ENCODE results near the gene C4B.
A peak's percentile ranks its signal among the peaks of the same experiment; 100 is the strongest.
"Not testable (repeated sequence)": the region's sequence is repeated elsewhere in the genome, so short reads cannot be mapped to it uniquely, and the experiment has no call there.

Gene C4B

DNA sequence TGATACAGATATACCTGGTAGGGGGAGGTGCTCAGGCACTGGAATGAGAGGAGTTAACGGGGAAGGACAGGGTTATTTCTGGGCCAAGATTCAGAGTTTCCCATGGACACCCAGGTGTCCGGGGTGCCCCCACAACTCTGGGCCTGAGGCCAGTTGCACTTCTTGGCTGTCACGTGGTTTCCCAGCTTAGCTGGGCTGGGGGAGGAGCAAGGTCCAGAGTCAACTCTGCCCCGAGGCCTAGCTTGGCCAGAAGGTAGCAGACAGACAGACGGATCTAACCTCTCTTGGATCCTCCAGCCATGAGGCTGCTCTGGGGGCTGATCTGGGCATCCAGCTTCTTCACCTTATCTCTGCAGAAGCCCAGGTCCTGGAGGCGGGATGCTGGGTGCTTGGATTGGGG, at the start of gene C4B:
Gene C4B (plus strand): TSS at position 249 of the 400 bp plus-strand sequence. CDS start 51 bp downstream, at position 300.
- DNase-seq, result not testable (repeated sequence)

- no peak for DNase-seq
These were observed 48.9 kb upstream of the C4B start for GRCh38 chr6:31965700-31966099.

DNA sequence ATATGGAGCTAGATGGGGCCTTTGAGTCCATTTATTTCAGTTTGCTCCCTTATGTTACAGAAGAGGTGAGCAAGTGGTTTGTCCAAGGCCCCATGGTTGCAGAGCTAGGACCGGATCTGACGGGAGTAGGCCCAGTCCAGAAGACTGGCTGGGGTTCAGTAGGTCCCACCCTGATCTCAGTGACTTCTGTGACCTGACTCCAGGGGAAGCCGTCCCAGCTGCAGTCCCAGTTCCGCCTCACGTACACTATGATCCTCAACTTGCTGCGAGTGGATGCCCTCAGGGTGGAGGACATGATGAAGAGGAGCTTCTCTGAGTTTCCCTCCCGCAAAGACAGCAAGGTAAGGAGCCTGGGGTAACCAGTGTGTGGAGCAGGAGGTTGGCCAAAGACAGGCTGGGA, 48.1 kb upstream of the C4B start:
- DNase-seq, result no peak

DNA sequence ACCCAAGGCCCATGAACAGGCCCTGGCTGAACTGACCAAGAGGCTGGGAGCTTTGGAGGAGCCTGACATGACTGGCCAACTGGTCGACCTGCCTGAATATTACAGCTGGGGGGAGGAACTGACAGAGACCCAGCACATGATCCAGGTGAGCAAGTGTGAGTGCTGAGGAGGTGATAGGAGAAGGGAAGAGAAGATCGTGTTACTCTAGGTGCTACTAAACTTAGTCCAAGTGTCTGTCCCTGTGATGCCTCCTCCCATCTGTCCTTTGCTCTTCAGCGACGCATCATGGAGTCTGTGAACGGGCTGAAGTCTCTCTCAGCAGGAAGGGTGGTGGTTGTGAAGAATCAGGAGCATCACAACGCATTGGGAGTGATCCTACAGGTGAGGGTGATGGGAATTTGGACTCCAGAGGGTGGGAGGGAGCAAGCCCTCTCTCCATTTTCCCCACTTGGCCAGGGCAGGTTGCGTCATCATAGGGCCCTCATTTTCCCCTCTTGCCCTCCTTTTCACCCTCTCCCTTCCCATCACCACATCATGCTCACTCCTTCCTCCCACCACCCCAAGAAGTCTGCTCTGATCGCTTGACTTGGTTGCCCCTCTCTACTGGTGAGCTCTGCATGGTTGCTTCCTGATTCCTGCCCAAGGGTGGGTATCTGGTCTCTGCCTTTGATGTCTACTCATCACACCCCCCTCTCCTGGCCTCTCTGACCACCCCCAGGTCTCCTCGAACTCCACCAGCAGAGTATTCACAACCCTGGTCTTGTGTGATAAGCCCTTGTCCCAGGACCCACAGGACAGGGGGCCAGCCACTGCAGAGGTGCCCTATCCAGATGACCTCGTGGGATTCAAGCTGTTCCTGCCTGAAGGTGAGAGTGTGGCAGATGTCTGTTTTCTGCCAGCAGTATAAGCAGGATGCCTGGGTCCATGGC, 47.3 kb upstream of the C4B start:
- DNase-seq, result no peak

- DNase-seq, result no peak
These were observed 46.7 kb upstream of the C4B start for GRCh38 chr6:31967926-31968320.

GRCh38 chr6:31968326-31968725, 46.3 kb upstream of the C4B start:
- DNase-seq, result no peak

DNA sequence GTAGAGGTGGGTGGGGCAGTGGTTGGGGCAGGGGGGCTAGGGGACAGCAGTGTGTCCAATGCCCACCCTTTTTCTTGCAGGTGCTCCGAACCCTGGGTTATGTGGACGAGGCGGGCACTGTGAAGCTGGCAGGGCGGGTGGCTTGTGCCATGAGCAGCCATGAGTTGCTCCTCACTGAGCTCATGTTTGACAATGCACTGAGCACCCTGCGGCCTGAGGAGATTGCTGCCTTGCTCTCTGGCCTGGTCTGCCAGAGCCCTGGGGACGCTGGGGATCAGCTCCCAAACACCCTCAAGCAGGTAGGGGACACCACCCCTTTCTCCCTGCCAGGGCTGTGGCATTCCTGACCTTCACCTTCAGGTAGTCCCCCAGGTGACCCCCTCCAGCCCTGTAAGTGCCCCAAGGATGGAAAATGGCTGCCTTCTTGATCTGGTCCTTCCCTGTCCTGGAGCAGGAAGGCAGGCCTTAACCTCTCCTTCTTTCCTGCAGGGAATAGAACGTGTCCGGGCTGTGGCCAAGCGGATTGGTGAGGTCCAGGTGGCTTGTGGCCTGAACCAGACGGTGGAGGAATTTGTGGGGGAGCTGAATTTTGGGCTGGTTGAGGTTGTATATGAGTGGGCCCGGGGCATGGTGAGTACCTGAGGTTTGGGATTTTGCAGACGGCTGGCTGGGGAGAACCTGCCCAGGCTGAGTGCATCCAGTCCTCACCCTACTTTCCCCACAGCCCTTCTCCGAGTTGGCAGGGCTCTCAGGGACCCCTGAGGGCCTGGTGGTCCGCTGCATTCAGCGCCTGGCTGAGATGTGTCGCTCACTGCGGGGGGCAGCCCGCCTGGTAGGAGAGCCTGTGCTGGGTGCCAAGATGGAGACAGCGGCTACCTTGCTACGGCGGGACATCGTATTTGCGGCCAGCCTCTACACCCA, 45.5 kb upstream of the C4B start:
- DNase-seq, result no peak

GRCh38 chr6:31969712-31970603, 44.6 kb upstream of the C4B start:
- DNase-seq, result no peak

DNA sequence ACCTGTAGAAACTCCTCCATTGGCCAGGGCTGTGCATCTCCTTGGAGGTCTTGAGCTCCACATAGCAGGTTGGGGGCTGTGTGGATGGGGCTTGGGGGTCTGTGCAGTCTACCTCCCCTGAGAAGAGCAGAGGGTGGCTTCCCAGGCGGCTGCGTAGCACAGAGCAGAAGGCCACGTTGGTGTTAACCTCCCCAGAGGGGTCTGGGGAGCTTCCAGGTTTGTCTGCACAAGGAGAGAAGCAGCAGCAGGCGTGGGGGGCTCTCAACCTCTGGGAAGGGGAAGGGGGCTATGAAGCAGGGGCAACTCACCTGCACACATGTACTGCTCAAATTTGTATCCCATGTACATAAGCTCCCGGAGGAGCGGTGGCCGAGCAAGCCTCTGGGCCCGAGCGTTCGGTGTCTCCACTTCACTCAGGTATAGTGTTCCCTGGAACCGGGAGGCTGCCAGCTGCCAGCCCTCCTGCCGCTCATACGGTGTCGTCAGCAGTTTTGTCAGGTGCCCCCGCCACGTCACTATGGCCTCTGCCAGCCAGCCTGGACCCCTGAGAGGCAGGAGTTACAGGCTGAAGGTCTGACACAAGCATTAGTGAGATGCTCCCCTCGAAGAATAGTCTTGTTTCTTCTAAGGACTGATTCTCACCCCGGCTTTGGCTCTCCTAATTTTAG, 43.9 kb upstream of the C4B start:
- DNase-seq, result no peak

- no peak for DNase-seq
These were observed 43.2 kb upstream of the C4B start for GRCh38 chr6:31971279-31971992.

GRCh38 chr6:31971993-31972708, 42.4 kb upstream of the C4B start, which contains the start of gene DXO:
TSS of gene DXO (minus strand) at chr6:31972138. CDS start at chr6:31971675, 463 bp downstream.
- DNase-seq, result peak; percentile 99

DNA sequence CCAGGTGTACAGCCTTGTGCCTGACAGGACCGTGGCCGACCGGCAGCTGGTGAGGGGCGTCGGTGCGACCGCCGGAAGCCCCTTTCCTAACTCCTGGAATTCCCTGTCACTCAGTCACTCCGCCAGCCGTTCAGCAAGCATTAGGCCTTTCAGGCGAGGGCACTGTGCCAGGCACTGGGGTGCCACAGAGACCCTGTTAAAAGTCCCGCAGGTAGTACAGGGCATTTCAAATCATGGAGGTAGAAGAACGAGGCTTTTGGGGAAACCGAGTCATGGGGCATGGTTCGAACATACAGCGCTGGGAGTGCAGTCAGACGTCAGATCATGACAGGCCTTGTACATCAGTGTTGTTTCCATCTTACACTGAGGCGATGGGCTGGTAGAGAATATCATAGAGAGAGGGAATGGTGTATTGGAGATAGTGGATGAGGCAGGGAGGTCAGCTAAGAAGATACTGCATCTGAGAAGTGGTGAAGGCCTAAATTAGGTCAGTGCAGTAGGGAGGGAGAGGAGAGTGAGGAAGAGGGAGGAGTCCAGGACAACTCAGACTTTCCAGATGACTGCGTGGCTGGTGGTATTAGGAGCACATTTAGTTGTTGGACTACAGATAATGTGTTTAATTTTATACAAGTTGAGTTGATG, 41.8 kb upstream of the C4B start:
- no peak for DNase-seq

GRCh38 chr6:31976065-31976464, 38.5 kb upstream of the C4B start:
- not testable (repeated sequence) for DNase-seq

GRCh38 chr6:31977816-31978431, 36.7 kb upstream of the C4B start:
- DNase-seq, result no peak

DNA sequence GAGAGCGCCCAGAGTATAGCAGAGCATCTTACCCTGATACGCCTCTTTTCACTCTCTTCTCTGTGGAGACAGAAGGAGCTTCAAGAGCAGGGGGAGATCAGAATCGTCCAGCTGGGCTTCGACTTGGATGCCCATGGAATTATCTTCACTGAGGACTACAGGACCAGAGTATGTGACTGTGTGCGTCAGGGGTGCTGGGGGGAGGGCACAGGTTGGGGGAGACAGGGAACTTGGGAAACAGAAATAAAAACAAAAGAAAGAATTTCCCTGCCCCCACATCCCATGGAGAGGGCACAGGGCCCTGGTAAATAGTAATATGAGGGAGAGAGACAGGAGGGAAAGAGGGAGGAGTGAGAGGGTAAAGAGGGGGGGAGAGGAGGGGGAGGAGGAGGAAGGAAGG, 35.8 kb upstream of the C4B start:
- no peak for DNase-seq

DNA sequence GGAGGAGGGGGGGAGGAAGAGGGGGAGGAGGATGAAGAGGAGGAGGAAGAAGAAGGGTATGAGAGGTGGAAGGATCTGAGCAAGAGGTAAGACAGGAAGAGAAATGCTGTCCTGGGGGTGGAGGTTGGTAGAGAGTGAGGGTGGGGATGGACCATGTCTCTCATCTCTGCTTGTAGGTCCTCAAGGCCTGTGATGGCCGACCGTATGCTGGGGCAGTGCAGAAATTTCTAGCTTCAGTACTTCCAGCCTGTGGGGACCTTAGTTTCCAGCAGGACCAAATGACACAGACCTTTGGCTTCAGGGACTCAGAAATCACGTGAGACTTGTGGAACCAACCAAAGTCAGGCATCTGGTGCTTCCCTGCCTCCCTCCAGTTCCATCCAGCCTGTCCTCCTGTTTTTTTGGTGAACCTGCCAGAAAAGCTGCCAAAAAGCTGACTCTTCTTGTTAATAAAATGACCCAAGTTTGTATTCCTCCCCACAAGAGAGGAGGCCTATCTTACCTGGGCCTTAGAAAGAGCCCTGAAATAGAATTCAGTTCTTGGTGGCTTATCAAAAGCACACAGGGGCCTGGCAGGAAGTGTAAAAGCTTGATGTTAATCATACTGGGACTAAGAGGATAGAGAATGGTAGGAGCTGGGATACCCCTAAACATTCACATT, 35.2 kb upstream of the C4B start:
- no peak for DNase-seq

DNA sequence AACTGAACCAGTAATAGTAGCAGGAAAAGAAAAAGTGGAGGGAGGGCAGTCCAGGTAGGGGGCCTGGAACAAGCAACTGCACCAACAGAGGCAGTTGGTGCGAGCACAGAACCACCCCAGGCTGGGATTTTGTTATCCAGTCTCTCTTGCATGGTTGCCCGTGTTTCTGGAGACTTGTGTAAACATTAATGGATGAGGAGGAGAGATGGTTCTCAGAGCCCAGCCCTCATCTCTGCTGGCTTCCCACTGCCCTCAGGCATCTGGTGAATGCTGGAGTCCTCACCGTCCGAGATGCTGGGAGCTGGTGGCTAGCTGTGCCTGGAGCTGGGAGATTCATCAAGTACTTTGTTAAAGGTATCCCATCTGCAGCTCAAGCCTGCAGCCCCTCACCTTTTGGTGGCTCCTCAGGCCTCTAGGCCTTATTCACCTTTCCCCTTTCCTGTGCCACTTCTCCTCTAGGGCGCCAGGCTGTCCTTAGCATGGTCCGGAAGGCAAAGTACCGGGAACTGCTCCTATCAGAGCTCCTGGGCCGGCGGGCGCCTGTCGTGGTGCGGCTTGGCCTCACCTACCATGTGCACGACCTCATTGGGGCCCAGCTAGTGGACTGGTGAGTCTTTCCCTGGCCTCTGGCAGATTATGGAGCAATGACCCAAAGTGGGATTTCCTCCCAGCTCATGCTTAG, 34.3 kb upstream of the C4B start:
- not testable (repeated sequence) for DNase-seq

GRCh38 chr6:31980998-31981397, 33.6 kb upstream of the C4B start:
- not testable (repeated sequence) for DNase-seq
